Ecto neural progenitor cell (in vitro differentiated cells): ENCODE measurements around the gene NHLRC4.
A peak's percentile ranks its signal among the peaks of the same experiment; 100 is the strongest.

ENCODE experiments used
- DNase-seq: peaks from one replicate; pipeline ENCODE4 v3.0.0-alpha.2; 2018; ENCODE audit warnings: low spot score

The NHLRC4 gene, protein sequence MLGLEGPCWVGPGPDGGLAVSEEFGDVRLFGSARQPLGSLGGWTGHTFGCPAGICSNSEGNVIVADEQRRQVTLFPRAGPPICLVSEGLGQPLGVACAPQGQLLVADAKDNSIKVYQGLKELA

DNA sequence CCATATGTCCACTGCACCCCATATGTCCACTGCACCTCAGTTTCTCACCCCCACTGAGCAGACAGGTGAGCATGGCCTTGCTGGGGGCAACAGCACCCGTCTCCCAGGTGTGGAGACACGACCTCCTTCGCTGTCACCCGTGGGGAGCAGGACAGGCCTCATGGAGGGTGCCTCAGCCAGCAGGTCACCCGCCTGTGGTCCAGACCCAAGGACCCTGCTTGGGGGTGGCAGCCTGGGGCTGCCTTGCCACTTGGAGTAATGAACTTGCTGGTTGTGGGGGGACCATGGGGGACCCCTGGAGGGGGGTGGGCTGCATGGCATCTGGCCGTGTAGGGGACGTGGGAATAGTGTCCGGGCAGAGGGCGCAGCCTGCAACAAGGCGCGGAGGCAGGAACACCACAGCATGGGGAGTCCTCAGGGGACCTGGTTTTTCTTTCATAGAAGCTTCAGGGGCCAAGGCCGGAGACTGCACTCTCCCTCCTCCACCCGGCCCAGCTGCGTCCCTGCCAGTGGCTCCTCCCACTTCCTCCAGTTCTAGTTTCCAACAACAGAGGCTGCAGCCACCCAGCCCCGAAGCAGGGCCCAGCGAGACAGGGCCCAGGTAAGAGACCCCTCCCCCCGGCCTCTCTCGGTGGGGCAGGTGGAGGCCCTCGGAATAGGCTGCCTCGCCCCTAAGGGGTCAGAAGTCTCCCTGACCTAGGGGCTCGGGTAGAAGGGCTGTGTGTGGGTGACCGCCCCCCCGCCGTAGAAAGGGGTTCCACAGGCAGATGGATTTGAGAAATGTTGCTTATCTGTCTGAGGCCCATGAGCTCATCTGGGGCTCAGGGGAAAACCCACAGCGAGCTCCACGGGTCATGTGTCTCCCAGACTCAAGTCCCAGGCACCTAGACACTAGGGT lies at the start of gene NHLRC4:
NHLRC4 (plus strand) TSS at position 531 of the 898 bp plus-strand sequence. CDS start 1,043 bp downstream, outside the sequence.
- no peak for DNase-seq

DNA sequence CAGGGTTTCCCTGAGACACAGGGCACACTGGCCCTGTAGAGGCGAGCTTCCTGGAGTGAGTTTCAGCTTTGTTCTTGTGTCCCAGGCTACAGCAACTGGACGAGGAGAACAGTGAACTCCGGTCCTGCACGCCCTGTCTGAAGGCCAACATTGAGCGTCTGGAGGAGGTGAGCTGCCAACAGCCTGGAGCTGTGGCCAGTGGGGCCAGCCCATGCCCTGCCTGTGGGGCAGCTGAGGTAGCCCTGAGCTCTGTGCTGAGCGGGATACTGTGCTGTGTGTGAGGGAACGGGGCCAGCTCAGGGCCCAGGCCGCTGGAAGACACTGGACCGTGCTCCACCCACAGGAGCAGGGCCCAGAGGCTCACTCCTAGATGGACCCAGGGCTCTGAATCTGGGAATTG lies 47.9 kb upstream of the NHLRC4 start:
- no peak for DNase-seq

DNA sequence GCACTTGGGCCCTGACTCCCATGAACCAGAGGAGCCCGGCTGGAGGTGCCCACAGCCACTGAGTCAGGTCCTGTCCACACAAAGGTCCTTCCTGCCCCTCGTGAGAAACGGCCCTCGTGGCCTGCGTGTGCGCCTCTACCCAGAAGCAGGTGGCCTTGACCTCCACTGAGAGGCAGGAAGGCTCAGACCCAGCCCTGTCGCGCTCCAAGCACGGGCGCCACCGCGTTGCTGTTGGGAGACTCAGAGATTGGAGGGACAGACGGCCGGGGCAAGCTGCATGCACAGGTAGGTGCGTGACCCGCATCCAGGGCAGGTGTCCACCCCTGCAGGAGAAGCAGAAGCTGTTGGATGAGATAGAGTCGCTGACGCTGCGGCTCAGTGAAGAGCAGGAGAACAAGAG lies 47.4 kb upstream of the NHLRC4 start:
- no peak for DNase-seq

DNA sequence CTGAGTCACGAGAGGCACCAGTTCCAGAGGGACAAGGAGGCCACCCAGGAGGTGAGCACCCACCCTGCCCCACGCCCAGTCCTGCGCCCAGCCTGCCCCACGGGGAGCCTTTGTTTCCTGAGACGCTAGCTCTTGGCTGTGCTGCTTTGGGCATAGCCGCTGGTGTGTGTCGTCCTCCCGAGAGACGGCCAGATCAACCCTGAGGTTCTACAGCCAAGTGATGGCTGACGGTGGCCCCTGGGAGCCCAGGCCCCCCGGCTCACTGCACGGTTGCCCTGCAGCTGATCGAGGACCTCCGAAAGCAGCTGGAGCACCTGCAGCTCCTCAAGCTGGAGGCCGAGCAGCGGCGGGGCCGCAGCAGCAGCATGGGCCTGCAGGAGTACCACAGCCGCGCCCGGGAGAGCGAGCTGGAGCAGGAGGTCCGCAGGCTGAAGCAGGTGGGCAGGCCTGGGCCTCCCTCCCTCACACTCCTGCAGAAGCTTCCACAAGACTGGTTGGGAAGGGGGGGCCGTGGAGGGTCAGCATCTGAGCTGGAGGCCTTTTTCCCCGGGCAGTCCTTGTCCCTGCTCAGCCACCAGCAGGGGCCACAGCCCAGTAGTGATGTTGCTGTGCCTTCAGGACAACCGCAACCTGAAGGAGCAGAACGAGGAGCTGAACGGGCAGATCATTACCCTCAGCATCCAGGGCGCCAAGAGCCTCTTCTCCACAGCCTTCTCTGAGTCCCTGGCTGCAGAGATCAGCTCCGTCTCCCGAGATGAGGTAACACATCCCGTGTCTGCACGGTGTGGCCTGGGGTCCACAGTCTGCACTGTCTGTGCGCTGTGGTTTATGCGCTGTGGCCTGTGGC lies 46.7 kb upstream of the NHLRC4 start:
- no peak for DNase-seq

DNA sequence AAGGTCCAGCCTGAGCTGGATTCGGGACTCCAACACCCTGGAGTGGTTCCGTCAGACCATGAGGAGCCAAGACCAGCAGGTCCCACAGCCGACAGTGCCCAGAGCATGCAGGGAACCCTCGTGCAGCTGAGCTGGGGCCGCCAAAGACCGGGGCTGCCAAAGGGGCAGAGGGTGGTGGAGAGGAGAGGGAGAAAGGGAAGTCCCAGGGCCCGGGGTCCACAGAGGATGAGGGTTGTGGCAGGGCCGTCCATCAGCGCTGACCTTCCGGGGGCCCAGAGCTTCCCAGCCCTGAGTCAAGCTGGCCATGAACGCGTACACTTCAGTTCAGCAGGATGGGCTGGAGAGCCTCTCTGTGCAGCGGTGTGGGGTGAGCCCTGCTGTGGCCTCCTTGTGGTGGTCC lies 46.0 kb upstream of the NHLRC4 start:
- DNase-seq, result no peak

DNA sequence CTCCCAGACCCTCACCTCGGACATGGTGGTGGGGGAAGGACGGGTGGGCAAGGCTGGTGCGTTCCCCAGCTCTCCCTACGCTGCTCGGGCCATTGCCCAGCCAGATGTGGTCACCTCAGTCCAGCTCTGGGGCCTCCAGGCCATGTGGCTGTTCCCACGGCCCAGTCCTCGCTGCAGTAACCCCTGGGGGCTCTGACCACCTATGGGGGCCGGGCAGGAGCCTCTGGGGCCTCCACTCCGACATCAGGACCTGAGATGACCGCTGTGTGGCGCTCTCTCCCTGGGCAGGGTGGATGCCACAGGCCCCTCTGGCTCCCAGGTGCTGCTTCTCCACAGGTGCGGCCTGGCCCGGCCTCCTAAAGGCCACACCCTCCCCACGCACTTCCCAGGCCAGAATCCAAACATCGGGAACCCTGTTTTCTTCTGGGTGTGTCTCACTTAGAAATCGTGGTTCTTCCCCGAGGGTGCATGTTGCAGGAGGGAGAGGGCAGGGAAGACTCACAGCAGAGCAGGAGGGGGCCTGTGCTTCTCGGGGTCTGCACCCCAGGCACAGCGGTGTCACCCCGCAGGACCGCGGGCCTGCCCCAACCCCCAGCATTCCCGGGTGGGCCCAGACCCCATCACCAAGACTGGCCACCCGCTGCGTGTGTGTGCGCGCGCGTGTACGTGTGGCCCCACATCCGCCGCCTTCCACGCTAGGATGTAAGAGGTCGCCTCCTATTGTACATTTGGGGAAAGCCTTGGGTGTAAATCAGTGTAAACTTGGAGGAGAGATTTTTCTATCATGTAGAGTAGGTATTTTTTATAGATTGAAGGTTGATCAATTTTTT lies 45.2 kb upstream of the NHLRC4 start:
- DNase-seq, result no peak

DNA sequence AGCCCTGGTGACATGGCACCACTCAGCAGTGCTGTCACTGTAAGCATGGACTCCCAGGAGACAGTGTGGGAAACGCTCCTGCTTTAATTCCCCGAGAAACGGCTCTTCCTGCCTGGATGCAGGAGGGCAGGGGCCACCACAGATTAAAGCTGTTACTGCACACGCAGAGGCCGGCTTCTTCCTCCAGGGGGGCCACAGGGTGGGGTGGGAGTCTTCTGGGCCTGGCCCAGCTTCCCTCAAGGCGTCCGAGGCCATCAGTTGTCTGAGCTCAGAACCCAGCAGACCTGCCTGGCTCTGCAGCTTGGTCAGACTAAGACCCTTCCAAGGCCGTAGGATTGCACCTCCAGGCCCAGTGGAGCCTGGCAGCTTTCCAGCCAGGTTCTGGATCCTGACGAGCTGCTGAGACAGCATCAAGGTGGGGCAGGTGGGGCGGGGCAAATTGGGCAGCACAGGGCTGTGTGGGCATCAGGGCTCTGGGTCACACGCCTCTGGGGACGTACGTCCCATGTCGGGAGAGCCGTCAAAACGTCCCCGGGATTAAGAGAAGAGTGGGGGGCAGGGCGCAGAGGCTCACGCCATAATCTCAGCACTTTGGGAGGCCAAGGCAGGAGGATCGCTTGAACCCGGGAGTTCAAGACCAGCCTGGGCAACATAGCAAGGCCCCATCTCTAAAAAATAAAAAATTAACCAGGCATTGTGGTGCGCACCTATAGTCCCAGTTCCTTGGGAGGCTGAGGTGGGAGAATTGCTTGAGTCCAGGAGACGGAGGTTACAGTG lies 44.3 kb upstream of the NHLRC4 start:
- no peak for DNase-seq

DNA sequence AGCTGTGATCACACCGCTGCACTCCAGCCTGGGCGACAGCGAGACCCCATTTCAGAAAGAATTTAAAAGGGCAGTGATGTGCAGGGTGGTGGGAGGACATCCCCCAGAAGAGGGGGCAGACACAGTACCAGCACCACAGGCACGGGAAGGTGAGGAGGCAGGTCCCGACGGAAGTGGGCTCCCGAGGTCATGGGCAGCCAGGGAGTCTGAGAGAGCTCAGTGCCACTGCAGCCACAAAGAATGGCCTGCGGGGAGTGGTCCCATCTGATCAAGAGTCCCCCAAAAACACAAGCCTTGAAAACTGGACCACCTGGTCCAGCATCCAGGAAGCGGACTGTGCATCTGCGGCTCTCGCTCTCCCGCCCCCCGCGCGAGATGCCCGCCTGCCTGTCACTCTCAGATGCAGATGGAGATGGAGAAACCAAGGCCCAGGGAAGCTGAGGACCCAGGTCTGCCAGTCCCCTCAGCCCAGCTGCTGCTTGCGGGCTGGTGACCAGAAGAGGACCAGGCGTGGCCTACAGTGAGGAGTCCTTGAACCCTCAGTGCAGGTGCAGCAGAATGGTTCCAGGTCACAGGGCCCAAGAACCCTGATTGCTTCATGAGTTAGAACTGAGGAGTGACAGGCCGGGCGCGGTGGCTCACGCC lies 43.6 kb upstream of the NHLRC4 start:
- no peak for DNase-seq

DNA sequence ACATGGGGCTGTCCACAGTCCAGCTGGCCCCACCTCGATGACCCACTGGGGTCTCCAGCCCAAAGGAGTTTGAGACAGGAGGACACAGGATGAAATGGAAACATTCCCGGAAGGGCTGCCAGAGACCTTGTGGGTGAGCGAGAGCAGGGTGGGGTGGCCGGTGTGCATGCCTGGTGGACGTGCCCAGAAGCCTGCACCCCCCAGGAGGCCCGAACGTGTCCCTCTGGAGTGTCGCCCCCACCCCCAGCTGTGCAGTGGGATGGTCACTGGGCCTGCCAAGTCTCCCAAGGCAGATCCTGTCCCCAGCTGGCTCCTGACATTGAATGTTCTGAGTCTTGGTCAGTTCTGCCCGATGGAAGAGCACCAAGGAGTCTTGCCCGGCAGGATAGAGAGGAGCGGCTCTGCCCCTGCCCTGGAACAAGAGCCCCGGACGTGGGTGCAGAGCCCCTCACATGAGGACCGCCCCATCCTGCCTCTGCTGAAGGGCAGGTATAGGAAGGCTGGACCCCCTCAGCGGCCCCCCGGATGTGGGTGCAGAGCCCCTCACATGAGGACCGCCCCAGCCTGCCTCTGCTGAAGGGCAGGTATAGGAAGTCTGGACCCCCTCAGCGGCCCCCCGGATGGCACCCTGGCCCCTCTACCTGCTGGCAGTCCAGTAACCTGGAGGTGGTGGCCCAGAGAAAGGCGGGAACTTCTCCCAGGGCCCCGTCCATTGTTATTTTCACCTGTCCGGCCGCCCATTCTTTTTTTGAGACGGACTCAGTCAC lies 42.3 kb upstream of the NHLRC4 start:
- DNase-seq, result no peak

DNA sequence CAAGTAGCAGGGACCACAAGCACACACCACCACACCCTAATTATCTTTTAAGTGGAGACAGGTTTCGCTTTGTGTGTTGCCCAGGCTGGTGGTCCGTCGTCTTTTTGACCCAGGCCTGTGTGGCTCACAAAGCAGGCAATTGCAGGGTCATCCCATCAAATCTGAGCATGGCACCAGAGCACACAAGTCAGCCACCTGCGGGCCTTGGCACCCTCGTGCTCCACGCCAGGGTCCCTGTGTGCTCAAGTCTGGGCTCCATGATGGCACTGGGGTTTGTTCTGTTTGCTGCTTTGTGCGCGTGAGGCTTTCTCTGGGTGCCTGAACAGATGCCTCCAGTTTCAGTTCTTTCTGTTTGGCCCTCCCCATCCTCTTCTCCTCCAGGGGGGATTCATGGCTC lies 41.7 kb upstream of the NHLRC4 start:
- no peak for DNase-seq

DNA sequence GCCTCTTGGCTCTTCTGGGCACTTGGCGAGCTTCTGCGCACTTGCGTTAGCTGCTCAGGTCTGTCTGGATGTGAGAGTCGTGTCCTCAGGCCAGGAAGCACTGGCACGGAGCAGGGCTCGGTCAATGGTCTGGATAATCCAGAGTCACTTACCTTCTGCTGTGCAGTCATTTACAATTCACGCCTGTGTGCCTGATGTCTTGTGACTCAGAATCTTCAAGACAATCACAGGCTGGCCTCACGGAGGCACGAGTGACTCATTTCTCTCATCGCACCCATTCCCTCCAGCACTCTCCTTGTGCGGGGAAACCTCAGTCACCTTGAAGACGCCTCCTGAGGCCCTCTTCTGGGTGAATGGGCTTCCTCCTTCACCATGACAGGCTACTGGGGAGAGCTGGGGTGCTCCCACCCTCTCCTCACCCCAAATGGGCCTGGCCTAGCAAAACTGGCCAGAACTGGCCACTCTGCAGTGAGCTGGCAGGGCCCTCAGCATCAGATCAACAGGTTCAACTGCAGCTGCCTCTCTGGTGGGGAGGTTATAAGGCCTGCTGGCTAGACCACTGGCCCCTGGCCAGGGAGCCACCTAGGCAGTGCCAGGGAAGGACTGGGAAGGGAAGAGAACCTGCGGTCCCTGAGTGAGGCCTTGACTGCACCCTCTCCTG lies 41.2 kb upstream of the NHLRC4 start:
- no peak for DNase-seq

DNA sequence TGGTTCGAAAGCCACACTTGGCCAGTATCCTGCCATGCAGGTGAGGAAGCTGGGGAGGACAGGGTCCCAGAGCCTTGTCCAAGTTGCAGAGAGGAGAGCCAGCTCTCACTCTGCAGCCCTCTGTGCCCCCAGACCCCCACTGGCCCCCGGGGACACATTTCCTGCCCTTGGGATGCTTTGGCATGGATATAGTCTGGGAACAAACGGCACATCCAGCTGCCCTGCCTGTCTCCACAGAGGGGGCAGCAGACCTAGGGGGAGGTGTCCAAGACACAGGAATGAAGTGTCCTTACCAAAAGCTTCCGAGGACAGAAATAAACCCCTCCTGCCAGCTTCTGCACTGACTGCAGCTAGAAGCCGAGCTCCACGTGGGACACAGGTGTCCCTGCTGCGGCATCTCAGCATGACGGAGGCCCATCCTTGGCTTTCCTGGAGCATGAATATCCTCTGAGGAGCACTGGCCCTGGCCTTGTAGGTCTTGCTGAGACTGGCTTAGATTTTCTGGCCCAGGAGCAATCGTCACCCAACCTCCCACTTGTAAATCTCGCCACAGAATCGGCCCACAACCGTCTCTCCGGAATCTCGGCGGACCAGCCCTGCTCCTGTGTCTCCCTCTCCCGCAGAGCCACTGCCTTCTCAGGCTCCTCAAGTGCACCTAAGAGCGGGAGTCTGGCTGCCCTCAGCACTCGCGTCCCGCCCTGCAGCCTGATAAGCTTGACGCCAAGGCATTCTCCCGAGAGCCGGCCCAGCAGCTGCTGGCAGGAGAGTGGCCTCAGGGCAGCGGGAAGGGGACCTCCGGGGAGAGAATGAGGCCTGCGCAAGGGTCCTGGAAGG lies 40.4 kb upstream of the NHLRC4 start:
- DNase-seq, result no peak

DNA sequence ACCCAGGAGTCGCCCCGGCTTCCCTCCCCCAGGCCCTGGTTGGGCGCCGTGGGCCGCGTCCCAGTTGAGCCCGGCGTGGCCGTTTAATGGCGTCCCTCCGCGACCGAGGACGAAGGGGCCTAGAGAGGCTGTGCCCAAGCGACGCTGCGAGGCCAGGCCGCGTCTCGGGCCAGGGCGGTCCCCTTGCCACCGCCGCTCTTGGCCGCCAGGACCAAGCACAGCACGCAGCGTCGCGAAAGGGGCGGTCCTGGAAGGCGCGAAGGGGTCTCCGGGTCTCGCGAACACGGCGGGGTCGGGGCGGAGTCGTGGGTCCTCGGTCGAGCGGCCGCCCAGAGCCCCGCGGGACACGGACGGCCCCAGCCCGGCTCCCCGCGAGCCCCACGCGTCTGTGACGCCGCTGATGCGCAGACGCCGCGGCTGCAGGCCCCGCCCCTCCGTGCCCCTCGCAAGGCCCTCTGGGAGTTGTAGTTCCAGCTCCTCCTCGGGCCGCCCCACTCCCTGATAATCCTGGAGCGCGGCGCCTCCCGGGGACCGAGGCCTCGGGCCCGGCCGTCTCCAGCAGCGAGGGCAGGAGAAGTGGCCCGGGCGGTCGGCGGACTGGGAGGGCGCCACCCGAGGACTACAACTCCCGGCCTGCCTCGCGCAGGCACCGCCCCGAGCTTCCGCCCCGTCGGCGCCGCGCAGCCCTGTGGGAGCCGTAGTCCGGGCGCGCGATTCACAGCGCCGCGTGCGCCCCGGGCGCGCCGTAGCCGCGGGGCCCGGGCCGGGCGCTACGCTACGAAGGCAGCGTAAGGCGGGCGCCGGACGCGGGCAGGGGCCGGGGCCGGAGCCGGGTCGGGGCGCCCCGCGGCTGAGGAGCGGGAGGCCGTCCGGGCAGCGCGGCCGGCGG lies 39.5 kb upstream of the NHLRC4 start, which contains the start of gene CAPN15:
CAPN15 (plus strand) TSS at position 698 of the 889 bp plus-strand sequence. CDS start 19,127 bp downstream, outside the sequence.
- peak; percentile 92 for DNase-seq

DNA sequence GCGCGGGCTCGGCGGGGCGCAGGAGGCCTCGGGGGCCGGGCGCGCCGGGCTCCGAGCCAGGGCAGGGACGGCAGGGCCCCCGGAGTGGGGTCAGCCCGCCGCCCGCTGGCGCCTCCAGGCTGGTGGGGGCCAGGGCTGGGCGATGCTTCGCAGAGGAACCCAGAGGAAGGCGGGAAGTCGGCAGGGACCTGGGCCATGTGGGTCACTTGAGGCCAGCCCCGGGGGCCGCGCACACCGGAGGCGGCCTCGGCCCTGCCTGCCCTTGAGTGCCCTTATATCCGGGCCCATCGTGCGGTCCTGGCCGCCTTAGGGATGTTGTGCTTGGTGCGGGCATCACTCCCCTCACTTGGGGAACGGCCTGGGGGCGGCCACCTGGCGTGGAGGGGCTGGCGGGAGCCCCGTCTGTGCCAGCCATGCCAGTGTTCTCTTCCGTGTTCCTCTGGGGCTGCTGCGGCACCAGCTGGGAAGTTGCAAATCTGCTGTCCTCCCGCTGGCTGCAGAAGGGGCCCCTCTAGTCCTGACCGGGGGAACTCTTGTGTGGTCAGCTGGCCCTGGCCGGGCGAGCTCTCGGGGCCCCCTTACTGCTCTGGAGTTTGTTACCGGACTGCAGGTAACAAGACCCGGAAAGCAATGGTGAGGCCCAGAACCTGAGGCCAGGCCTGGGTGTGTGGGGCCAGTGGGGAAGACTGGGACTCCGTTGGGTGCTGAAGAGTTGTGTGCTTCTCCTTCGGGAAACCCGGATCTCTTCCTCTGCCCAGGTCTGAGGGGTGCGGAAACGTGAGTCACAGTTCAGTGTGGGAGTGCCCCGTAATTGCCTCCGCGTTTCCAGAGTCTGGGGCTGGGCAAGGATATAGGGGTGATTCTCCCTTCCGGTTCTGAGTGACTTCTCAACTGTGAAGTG lies 38.4 kb upstream of the NHLRC4 start:
- DNase-seq, result no peak

DNA sequence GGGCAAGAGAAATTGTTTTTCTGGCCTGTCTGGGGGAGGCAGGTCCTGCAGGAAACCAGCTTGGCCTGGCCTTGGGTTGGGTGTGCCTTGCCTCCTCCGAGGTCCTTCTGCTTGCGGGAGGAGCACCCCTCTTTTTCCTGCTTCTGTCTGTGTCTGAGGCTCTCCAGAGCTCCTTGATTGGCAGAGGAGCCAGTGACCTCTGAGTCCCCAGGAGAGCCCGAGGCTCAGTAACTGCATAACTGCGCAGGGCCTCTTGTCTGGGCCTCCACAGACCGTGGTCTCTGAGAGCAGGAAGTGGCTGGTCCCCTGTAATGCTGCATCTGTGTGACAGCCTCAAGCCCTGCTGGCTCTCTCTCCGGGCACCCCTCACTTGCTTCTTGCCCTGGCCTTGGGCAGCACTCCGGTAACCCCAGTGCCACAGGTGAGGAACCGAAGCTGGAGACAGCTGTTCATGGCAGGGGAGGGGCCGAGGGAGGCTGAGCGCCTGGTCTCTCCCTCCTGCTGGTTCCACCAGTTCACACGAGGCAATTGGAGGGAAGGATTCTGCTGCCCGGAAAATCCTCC lies 37.7 kb upstream of the NHLRC4 start:
- DNase-seq, result no peak
